Smooth muscle cell (in vitro differentiated cells): ENCODE data around the gene CEP44. TPM values are rescaled to one million over a fixed set of nuclear protein-coding genes. Genes with fewer than 3 reads are reported as not detected.
"Not testable (repeated sequence)": the region's sequence is repeated elsewhere in the genome, so short reads cannot be mapped to it uniquely, and the experiment has no call there.

Experiments used
- DNase-seq: peaks from one replicate; lab custom pipeline; 2025; ENCODE audit not compliant: unreplicated experiment; lab: John Stamatoyannopoulos, UW
- H2AFZ ChIP-seq: fragments of 200-600 bp; sonication (generic); 2 replicates; pipeline ENCODE4 v1.6.0; 2016; ENCODE audit warnings: antibody characterized with exemption, low read depth, mild to moderate bottlenecking
- H3F3A ChIP-seq: fragments of 200-600 bp; sonication (generic); 2 replicates; pipeline ENCODE4 v1.6.0; 2017; ENCODE audit warnings: antibody characterized with exemption, low read depth
- H3K27ac ChIP-seq: fragments of 200-600 bp; sonication (generic); 2 replicates; pipeline ENCODE4 v1.5.1; 2016; ENCODE audit warnings: low read depth, mild to moderate bottlenecking
- H3K27me3 ChIP-seq: fragments of 200-600 bp; sonication (generic); 2 replicates; pipeline ENCODE4 v1.6.1; 2016; ENCODE audit warnings: low read depth, mild to moderate bottlenecking
- H3K36me3 ChIP-seq: fragments of 200-600 bp; sonication (generic); 2 replicates; pipeline ENCODE4 v1.5.1; 2016; ENCODE audit warnings: low read depth
- H3K4me1 ChIP-seq: fragments of 200-600 bp; sonication (generic); 2 replicates; pipeline ENCODE4 v1.5.1; 2016; ENCODE audit warnings: low read depth
- H3K4me2 ChIP-seq: fragments of 200-600 bp; sonication (generic); 2 replicates; pipeline ENCODE4 v1.6.0; 2016; ENCODE audit warnings: mild to moderate bottlenecking
- H3K4me3 ChIP-seq: fragments of 200-600 bp; sonication (generic); 2 replicates; pipeline ENCODE4 v1.5.1; 2016; ENCODE audit warnings: mild to moderate bottlenecking
- H3K79me2 ChIP-seq: fragments of 200-600 bp; sonication (generic); 2 replicates; pipeline ENCODE4 v1.6.0; 2016; ENCODE audit warnings: low read depth, mild to moderate bottlenecking
- H3K9ac ChIP-seq: fragments of 200-600 bp; sonication (generic); 2 replicates; pipeline ENCODE4 v1.6.0; 2016; ENCODE audit warnings: low read depth
- H3K9me3 ChIP-seq: fragments of 200-600 bp; sonication (generic); replicated peaks from 2 replicates; pipeline ENCODE4 v1.5.1; 2016; ENCODE audit warnings: low read depth
- H4K20me1 ChIP-seq: fragments of 200-600 bp; sonication (generic); 2 replicates; pipeline ENCODE4 v1.6.0; 2016; ENCODE audit warnings: low read depth
- WGBS: methylation state at CpG from one replicate; pipeline ENCODE4 v1.1.7; 2016; ENCODE audit warnings: low lambda C conversion rate; 5-methylcytosine and 5-hydroxymethylcytosine counted together
- polyA plus RNA-seq: library from polyadenylated mRNA; unstranded; fragments of >200 nt; fragmentation: Nextera tagmentation; extraction: Ambion mirVana; gene quantifications from 2 replicates; pipeline ENCODE4 v1.2.1, GENCODE V29; 2016
- total RNA-seq: library from RNA; depleted of rRNA; stranded (reverse); fragments of >200 nt; gene quantifications from 2 replicates; pipeline ENCODE4 v1.2.3, GENCODE V29; 2014
- TF ChIP-seq, protein P1 (sequence below): fragments of 200-600 bp; sonication (generic); IDR thresholded peaks from 2 replicates; pipeline ENCODE4 v1.5.1; 2017; ENCODE audit warnings: borderline replicate concordance, mild to moderate bottlenecking, antibody characterized with exemption; ENCODE audit not compliant: insufficient read depth, poor library complexity, severe bottlenecking

CEP44 gene
- total and polyA plus RNA-seq, 2 experiments from 2014 or later, result 11.4 to 25.2 TPM

DNA sequence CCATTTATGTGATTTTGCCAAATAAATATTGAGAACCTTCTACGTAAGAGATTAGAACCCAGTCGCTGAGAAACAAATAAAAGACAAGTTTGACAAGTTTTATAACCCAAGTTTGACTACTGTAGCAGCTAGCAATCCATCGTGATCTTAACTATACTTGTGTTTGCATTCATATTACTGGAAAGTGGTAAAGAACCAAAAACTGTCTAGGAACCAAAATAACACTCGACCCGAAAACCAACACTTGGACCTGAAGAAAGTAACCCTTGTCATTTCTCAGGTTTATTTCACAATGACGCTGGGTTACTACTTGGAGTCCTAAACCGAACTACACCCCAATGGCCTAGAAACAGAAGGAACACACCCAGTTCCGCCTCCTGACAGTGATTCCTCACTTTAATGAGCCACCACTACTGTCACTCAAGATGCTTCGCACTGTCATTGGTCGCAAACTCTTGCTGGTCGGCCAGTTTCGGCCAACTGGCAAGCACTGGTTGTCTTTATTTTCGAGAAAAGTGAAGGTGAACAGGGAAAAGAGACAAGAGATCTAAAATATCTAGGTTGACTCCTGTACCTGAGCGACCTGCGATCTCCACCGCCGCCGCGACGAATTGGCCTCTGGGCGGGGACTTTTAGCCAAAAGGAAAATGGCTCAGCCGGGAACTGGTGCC lies 740 bp upstream of the CEP44 start:
- TF ChIP-seq, protein P1, sequence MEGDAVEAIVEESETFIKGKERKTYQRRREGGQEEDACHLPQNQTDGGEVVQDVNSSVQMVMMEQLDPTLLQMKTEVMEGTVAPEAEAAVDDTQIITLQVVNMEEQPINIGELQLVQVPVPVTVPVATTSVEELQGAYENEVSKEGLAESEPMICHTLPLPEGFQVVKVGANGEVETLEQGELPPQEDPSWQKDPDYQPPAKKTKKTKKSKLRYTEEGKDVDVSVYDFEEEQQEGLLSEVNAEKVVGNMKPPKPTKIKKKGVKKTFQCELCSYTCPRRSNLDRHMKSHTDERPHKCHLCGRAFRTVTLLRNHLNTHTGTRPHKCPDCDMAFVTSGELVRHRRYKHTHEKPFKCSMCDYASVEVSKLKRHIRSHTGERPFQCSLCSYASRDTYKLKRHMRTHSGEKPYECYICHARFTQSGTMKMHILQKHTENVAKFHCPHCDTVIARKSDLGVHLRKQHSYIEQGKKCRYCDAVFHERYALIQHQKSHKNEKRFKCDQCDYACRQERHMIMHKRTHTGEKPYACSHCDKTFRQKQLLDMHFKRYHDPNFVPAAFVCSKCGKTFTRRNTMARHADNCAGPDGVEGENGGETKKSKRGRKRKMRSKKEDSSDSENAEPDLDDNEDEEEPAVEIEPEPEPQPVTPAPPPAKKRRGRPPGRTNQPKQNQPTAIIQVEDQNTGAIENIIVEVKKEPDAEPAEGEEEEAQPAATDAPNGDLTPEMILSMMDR, result no peak
- Histone ChIP-seq H3K4me3 (peak overlapping the region; percentile 70), H3K79me2 (peaks cover 91% of the 10 kb centered on the region), H3K4me1 (peaks cover 19% of the 10 kb centered on the region), H3F3A (peaks cover 3% of the 10 kb centered on the region), H4K20me1 (peaks cover 8% of the 10 kb centered on the region), H2AFZ (peak overlapping the region; percentile 97), H3K36me3 (peaks cover 6% of the 10 kb centered on the region), H3K9ac (peak overlapping the region; percentile 94), H3K9me3 (no peaks in the 10 kb centered on the region), H3K27me3 (no peaks in the 10 kb centered on the region), H3K4me2 (peak overlapping the region; percentile 92), H3K27ac (peak overlapping the region; percentile 94)
- DNase-seq, result peak; percentile 58
- under 1% methylated on average over 22 of the region's 22 CpGs for WGBS

DNA sequence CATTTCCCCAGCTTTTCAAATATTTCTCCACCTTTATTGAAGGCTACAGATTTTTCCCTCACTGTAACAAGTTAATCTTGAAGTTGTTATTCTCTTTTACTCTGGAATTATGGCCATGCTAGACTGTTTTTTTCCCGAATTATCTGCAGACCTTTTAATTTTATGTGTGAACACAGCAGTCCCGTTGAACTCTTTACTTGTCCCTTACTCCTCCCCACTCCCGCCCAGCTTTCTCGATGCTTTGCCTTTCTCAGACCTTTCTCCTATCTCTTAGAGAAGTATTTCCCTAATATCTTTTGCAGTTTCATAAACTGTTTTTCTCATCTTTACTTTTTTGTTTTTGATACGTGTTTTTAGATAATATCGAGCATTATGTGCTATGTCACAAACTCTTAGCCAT lies 776 bp downstream of the CEP44 start:
- TF ChIP-seq, protein P1, result no peak
- Histone ChIP-seq H3K4me1 (peaks cover 19% of the 10 kb centered on the region), H3K27me3 (no peaks in the 10 kb centered on the region), H4K20me1 (no peaks in the 10 kb centered on the region), H3K4me2 (peak overlapping the region; percentile 92), H3F3A (peaks cover 3% of the 10 kb centered on the region), H2AFZ (peak overlapping the region; percentile 97), H3K79me2 (peaks cover 91% of the 10 kb centered on the region), H3K27ac (peak overlapping the region; percentile 94), H3K4me3 (peak overlapping the region; percentile 70), H3K9ac (peak overlapping the region; percentile 94), H3K36me3 (peaks cover 6% of the 10 kb centered on the region), H3K9me3 (no peaks in the 10 kb centered on the region)
- WGBS, result 18% methylated on average over 6 of the region's 6 CpGs
- DNase-seq, result no peak

DNA sequence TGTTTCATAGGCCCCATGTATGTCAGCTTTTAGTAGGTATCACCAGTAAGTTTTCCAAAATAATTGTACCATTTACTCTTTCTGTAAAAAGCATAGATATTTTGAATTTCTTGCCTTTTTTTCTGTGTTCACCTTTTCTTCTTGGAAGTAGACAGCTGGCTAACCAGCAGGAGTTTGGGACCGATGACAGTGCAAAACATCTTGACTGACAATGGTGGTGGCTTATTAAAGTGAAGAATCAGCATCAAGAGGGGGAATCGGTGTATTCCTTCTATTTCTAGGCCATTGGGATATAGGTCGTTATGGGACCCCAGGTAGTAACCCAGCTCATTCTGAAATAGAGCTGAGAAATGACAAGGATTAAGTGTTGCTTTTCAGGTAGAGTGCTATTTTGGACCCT lies 3.2 kb downstream of the CEP44 start:
- Histone ChIP-seq H3K79me2 (peaks cover 90% of the 10 kb centered on the region), H4K20me1 (no peaks in the 10 kb centered on the region), H3F3A (peaks cover 3% of the 10 kb centered on the region), H3K27ac (no peak overlapping the region), H3K9me3 (peaks cover 7% of the 10 kb centered on the region), H3K4me2 (peak overlapping the region; percentile 12), H3K4me1 (peaks cover 19% of the 10 kb centered on the region), H3K4me3 (no peak overlapping the region), H2AFZ (no peak overlapping the region), H3K27me3 (no peaks in the 10 kb centered on the region), H3K9ac (no peak overlapping the region), H3K36me3 (peaks cover 11% of the 10 kb centered on the region)
- DNase-seq, result no peak
- TF ChIP-seq, protein P1, result no peak
- WGBS, result 94% methylated on average over 3 of the region's 3 CpGs

DNA sequence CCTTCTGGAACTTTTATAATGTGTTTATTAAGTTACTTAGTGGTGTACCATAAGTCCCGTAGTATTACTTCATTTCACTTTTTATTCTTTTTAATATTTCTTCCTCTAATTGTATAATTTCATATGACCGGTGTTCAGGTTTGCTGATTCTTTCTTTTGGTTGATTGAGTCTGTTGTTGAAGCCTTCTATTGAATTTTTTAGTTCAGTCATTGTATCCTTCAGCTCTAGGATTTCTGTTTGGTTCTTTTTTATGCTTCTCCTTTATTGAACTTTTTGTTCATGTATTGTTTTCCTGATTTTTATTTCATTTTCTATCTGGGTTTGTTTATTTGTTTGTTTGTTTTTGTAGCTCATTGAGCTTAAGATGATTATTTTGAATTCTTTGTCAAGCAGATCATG lies 8.8 kb downstream of the CEP44 start:
- Histone ChIP-seq H3K4me2 (no peak overlapping the region), H3K9ac (no peak overlapping the region), H3K4me1 (no peaks in the 10 kb centered on the region), H3K27me3 (no peaks in the 10 kb centered on the region), H3K79me2 (peaks cover 81% of the 10 kb centered on the region), H3F3A (no peaks in the 10 kb centered on the region), H4K20me1 (no peaks in the 10 kb centered on the region), H2AFZ (no peak overlapping the region), H3K9me3 (peaks cover 7% of the 10 kb centered on the region), H3K36me3 (peaks cover 27% of the 10 kb centered on the region), H3K27ac (no peak overlapping the region), H3K4me3 (no peak overlapping the region)
- 100% methylated on average over 2 of the region's 2 CpGs for WGBS
- TF ChIP-seq, protein P1, result no peak
- DNase-seq, result no peak

DNA sequence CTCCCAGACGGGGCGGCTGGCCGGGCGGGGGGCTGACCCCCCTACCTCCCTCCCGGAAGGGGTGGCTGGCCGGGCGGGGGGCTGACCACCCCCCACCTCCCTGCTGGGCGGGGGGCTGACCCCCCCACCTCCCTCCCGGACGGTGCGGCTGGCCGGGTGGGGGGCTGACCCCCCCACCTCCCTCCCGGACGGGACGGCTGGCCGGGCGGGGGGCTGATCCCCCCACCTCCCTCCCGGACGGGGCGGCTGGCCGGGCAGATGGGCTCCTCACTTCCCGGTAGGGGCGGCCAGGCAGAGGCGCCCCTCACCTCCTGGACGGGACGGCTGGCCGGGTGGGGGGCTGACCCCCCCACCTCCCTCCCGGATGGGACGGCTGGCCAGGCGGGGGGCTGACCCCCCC lies 10.9 kb downstream of the CEP44 start:
- H3K9ac ChIP-seq, DNase-seq, H3K4me2 ChIP-seq, H3K27me3 ChIP-seq, H4K20me1 ChIP-seq, H3K4me1 ChIP-seq, H3K4me3 ChIP-seq, H3K9me3 ChIP-seq, H2AFZ ChIP-seq, H3F3A ChIP-seq, H3K27ac ChIP-seq: not testable (repeated sequence)
- Histone ChIP-seq H3K36me3 (peaks cover 28% of the 10 kb centered on the region), H3K79me2 (peaks cover 65% of the 10 kb centered on the region)
- WGBS, result no CpG with 5 or more reads among the region's 30 CpGs
